Hepatocyte (in vitro differentiated cells): Measurements from ENCODE around the gene RNF144B.

Experiments used
- EZH2phosphoT487 ChIP-seq: fragments of 200-600 bp; sonication (generic); IDR thresholded peaks from one replicate; pipeline ENCODE4 v1.6.1; 2018; ENCODE audit warnings: antibody characterized with exemption, mild to moderate bottlenecking, low read depth, moderate library complexity; ENCODE audit not compliant: unreplicated experiment, severe bottlenecking
- TF ChIP-seq, protein P1 (sequence below): fragments of 200-600 bp; sonication (generic); IDR thresholded peaks from 2 replicates; pipeline ENCODE4 v1.5.1; 2016; ENCODE audit warnings: antibody characterized with exemption, mild to moderate bottlenecking; ENCODE audit not compliant: poor library complexity

DNA sequence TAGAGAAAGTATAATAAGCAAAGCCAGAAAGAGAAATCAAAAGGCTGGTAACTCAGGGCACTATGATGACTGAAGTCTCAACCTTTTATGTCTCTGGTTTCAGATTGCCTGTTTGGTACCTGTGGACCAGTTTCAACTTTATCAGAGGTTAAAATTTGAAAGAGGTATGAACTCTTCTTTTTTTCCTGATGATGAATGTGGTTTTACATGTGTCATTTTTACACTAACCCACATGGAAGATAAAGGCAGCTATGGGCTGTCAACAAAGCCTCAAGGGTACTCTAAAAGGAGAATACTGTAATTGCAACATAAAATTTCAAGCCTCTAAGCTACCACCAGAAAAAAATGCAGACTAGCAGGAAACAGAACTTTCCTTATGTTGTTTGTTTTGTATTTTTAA lies 52.4 kb downstream of the RNF144B start:
- TF ChIP-seq EZH2phosphoT487: no peak
- TF ChIP-seq, protein P1, sequence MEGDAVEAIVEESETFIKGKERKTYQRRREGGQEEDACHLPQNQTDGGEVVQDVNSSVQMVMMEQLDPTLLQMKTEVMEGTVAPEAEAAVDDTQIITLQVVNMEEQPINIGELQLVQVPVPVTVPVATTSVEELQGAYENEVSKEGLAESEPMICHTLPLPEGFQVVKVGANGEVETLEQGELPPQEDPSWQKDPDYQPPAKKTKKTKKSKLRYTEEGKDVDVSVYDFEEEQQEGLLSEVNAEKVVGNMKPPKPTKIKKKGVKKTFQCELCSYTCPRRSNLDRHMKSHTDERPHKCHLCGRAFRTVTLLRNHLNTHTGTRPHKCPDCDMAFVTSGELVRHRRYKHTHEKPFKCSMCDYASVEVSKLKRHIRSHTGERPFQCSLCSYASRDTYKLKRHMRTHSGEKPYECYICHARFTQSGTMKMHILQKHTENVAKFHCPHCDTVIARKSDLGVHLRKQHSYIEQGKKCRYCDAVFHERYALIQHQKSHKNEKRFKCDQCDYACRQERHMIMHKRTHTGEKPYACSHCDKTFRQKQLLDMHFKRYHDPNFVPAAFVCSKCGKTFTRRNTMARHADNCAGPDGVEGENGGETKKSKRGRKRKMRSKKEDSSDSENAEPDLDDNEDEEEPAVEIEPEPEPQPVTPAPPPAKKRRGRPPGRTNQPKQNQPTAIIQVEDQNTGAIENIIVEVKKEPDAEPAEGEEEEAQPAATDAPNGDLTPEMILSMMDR: no peak
